GM18870 (cell line): ENCODE results near the gene CEP83.

Experiments
- ATAC-seq: cut with Tn5 transposase; IDR thresholded peaks from one replicate; pipeline ENCODE4 v1.9.1; 2021; ENCODE audit warnings: moderate library complexity; ENCODE audit not compliant: unreplicated experiment

Gene CEP83

DNA sequence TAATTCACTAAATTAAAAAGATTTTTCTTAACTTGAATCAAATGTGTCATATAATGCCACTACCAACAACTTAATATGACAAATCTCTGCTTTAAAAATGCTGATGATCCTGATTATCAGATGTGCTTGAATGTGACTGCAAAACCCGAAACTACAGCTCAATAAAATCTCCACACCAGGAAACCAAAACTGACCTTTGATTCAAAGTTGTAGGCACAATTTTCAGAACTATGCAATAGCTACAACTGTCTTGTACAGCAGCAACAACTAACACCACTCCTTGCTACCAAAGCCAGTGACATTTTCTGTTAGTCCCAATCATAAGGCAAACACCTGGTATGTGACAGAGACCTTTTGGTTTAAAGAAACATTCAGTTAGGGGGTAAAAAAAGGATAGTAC, 147.3 kb downstream of the CEP83 start:
- ATAC-seq: no peak

DNA sequence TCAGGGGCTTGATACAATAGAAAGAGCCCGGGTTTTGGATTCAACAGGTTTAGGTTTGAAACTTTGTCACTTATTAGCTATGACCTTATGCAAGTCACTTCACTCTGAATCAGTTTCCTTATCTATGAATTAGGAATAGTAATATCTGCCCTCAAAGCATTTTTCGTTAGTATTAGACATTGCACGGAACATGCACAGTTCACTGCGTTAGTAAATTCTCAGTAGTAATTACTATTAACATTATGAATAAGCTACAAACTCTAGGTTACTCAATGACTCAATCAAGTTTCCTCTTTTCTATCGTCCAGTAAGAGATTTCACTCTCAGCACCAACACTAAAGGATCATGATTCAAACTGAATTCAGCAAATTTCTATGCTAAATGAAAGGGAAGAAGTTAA, 150.3 kb downstream of the CEP83 start:
- ATAC-seq: peak; percentile 77

DNA sequence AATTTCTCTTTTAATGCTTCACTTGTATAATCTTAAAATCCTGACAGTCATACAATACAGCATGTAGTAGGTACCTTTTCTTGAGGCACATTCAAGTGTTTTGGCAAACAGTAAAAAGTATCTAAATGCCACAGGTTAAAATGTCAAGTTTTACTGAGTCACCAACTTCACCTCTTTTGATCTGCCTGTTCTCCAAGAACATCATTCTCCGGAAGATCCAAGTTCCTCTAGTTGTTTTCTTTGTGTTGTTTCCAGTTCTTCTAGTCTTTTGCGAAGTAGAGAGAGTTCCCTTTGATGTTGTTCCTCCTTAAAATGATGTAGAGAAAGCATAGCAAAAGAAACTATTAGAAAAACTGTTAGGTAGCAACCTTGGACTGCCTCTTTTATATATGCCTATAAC, 151.1 kb downstream of the CEP83 start:
- ATAC-seq: no peak

DNA sequence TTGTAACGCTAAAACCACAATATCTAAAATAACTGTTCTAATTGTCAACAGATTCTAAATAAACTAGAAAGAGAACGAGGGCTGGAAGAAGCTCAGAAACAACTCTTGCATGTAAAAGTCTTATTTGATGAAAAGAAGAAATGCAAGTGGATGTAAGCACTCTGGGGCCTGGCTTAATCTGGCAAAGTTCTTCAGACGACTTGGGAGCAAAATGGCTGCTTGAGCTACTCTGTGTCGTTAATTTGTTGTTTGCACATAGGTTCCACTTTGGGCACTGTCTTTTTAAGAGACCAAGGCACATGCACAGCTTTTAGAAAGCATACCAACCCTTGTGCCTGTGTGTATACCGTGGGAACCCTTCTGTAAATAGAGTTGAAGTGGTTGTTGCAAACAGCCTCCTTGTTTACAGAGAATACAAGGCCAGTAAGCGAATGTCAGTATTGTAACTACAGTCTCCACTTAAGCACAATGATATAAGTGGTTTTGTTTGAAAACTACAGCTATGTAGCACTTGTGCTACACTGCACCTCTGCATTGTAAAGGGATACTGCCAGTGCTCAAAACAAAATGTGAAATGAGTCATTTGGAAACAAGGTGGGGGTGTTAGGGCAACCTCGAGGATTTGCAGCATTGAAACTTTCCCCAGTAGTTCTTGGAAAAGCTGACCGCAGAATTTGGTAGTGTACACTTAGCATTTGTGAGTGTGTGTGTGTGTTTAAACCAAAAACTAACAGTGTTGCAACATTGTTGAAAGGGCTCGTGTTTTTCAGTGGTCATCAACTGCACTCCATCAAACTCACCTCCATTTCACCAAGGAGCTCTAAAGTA, 154.3 kb downstream of the CEP83 start:
- ATAC-seq: peak; percentile 63

DNA sequence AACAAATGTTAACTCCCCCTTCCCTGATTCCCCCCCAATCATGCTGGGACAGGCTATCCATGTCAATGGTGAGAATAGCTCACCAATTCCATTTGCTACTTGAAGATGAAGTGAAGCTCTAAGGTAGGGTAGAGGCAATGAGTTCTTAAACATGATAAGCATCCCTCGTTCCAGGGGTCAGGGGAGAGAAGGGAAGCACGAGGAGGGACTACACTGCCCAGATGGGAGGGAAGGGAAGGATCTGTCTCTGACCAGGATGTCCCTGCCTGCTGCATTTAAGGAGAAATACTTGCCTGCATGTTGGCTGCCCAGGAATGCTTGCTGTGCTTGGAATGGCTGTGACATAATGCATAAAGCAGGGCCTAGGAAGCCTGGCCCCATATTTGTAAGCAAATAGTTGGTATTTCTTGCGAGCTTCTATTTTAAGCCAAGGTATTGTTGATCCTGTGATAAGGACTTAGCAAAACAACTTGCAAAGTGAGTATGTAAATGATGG, 155.1 kb downstream of the CEP83 start:
- ATAC-seq: no peak

DNA sequence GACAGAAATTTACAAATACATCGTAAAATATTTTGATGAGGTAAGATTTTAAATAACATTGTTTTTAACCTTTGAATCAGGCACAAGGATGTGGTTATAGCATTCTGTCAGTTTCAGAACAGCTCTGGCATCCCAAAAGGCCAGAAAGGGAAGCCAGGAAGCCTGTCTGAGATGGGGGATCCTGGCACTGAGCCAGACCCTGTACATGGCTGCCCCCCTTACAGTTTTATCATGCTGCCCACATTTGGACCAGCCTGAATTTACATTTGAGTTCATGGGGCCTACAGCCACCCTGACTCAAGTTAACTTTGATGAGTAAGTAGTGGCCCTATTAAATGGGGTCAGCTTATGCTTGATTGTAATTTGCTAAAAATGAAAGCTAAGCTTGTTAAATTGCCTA, 155.7 kb downstream of the CEP83 start:
- no peak for ATAC-seq

DNA sequence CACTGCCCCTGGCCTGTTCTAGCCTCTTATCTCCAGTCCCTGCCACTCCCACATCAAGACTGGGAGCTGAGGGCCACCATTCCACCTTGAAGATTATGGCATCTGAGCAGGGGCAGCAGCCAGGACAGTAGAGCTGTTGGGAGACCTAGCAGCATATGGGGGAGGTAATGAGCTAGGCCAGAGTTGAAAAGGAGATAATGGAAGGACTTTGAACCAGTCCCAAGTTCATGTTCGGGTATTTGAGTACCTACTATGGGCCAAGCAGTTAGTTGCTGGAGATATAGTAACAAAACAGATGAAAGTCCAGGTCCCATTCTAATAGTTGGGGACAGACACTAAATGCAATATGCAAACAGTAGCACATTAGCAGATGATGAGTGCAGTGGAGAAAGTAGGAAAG, 159.8 kb downstream of the CEP83 start:
- ATAC-seq: no peak

DNA sequence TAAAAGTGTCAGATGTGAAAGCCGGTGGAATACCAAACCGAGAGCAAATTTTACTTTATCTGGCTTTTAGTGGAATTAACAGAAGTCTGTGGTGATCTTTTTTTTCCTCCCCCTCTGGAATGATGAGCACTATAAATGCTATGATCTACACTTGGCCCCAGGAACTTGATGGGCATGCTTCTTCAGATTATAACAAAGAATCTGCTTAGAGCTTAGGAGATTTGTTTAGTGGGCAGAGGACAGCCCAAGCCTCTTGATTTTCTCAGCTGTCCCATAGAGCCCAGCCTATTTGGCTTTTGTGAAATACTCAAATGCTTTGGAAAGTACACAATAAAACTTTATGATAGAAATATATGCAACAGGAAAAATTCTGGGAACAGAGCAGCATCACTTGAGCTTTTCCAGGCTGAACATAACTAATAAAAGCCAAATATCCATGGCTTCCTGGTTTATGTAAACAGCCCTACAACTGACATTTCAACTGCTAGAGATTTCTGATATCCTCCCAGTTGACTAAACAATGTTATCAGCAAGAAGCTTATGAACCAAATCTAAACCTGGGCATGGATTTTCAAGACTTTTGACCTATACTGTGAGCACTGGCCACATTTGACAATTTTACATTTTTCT, 161.7 kb downstream of the CEP83 start:
- ATAC-seq: no peak

DNA sequence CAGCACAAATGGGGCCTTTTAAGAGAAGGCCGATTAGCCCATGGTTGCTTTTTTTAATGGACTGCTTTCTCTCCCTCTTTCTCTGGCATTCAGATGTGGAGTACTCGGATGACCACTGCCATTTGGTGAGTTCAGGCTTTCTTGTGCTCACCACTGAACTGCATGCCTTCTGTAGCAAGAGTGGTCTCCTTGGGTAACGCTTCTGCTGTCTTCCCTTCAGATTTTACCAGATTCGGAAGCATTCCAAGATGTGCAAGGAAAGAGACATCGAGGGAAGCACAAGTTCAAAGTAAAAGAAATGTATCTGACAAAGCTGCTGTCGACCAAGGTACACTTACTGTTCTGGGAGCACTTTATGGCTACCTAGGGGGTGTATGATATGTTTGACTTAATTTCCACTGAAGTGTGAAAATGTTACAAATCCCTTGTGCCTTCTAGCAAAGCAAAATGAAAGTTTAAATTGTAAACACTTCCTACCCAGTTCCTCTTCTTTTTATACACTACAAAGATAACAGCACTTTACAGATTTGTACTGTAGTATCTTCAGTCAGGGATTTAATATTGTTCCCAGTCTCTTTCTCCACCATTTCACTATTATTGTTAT, 162.5 kb downstream of the CEP83 start:
- no peak for ATAC-seq

DNA sequence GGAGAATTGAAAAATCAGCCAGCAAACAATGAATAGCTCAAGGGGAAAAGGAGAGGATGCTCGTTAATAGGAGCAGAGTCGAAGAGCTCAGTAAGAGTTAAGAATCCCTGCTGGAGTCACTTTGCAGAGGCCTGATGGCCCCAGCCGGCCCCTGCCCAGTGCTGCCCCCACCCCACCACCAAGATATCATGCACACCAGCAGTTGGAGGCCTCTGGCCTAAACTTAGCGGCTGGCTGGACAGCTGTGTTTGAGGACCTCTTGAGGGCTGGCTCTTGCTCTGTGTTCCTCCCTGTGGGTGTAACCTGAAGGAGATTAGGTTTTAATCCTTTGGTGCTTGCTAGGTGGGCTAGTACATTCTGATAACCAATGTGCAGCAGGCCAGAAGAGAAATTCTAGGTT, 169.3 kb downstream of the CEP83 start:
- ATAC-seq: no peak

DNA sequence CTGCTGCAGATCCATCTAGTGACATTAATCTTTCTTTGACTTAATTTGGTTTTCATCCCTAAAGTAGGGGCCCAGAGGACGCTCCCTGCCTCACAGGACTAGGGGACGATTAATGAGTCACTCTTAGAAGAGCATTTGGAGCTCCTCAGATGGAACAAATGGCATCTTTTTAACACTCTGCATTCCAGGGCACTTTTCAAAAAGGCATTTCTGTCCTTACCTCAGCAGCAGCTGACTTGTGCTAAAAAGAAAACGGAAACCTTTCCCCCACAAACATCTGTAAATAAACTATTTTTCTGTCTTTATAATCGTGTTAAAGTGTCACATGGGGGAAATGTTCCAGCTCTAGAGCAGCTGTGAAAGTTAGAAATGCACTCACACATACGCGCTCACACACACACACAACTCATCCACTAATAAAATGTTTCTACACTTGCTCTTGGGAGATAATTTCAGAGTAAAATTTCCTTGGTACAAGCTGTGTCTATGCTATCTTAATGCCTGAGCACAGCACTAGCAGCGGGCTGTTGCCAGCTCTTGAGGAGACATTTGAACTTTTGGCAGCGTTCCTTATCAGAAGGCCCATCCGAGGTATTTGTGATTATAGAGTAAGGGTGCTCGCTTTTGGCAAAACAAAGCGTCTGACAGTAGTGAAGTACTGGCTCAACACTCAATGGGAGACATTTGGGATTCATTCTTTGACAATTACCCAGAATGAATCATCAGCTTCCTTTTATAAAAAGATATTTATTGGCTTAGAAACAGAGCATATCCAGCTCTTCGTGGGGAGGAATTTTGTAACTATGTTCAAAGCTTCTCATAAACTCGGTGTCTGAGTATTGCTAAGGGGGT, 170.0 kb downstream of the CEP83 start:
- no peak for ATAC-seq

DNA sequence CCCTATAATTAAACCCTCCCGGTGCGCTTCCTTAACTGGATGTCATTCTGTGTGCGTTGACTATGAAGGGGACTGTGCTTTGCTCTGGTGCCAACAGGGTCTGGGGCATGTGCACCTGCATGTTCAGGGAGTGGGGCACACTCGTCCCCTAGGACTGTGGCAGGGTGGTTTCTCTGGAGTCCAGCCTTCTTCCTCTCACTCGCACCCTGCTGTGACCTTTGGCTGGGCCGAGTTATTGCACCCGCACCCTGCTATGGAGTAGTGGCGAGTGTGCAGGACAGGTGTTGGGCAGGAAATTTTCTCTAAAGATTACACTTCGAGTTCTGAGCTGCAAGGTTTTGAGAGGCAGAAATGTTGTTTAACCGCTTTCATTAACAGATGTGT, 172.4 kb downstream of the CEP83 start:
- ATAC-seq: no peak

DNA sequence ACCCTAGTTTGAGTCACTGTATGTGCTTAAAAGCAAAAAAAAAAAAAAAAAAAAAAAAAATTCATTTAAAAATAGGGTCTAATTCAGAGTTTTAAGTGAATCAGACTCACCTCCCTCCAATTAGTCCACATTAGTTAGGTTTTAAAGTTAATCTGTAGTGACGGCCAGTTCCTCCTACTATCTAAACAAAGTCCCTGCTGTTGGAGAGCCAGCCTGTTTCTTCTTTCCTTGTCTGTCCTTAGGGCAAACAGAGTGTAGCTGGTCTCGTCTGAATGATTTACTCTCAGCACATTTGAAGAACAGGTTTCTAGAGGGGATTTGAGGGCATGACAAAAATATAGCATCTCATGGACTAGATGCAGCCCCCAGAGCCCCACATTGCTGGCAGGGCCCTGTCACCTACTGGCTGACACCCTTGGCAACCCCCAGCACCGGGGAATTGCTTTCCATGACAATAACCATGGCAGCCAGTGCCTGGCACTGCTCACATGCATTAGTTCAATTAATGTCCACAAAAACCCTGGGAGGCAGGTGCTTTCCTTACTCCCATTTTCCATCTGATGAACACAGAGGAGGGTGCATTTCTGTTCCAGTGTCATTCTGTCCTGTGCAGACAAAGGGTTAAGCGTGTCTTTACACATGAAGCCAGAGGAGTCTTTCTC, 173.0 kb downstream of the CEP83 start:
- no peak for ATAC-seq

DNA sequence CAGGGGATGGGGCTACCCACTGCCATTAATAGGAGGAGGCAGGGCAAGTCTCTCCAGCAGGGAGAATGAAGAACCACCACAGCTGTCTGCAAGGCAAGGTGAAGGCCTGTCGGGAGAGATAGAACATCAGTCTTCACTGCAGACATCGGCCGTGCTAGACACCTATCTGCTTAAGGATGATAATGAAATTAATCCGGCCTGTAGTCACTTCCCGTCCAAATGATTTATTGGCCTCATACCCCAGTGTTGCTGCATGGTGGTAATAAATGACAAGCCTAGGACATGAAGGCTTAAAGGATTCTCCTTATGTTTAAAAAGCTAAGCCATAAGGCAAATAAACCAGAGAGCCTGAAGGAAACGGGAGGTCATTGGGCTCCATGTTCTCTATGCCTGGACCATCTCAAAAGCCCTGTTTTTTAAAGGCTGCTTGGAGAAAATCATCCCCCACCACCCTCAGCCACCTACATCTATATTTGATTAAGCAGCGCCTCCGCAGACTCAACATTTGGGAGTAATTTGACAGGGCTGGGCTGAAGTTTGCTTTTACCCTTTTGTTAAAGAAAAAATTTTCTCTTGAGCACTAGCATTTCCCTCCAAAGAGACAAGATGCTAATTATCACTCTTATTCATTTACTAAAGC, 173.6 kb downstream of the CEP83 start:
- ATAC-seq: no peak

DNA sequence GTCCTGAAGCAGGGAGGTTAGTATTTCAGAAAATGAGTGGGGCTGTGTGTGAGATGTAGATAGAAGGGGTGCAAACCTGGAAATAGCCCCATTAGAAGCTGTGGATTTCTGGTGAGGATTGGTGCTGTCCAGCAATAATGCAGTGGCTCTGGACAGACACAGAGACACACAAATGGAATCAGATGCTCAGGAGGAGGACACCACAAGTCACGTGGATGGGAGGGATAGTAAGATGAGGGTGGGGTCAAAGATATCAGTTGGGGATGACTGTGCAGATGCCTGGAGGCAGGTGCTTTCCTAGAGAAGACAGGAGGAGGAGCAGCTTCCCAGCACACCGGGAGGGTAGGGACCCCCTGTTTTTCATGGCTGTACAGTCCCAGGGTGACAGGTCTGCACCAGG, 174.8 kb downstream of the CEP83 start:
- ATAC-seq: no peak

DNA sequence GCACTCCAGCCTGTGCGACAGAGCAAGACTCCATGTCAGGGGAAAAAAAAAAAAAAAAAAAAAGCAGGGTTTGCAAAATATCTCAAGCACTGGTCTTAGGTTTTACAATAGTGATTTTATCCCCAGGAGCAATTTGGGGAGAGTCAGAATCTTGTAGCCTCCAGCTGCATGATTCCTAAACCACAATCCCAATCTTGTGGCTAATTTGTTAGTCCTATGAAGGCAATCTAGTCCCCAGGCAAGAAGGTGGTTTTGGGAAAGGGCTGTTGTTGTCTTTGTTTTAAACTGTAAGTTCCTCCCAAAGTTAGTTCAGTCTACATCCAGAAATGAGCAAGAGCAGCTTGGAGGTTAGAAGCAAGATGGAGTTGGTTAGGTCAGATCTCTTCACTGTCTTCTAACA, 175.6 kb downstream of the CEP83 start:
- ATAC-seq: no peak

DNA sequence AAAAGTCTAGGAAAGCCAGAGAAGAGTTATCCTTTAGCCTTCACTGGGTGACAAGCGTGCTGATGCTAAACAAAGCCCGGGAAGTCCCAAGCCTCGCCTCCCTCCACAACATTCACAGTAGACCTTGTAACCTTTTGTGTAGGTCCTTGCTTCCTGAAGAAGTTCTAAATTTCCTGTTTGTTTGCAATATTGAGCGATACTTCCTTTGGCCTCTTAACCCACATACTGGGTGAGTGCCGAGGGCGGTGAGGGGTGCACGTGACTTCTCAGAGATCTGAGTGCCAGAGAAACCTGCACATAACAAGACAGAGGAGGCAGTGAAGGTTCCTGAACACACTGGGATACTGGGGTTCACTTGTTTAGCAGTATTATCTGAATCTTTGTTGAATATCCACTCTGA, 177.0 kb downstream of the CEP83 start:
- ATAC-seq: no peak

DNA sequence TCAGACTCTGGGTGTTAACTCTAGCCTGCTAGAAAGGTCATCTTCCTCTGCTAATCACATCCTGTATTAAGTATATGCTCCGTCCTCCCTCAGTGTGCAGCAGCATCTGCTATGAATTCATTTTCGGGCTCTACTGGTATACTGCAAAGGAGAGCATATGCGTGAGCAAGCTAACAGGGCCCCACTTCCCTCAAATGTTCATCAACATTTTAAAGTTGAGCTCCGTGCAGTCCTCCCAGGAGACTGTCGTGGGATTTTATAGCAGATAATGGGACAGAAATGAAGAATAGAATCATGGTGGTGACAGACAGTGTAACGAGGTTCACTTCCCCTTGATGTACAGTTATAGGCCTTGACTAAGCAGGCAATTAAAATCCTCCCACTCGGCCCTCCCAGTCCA, 179.6 kb downstream of the CEP83 start:
- no peak for ATAC-seq

DNA sequence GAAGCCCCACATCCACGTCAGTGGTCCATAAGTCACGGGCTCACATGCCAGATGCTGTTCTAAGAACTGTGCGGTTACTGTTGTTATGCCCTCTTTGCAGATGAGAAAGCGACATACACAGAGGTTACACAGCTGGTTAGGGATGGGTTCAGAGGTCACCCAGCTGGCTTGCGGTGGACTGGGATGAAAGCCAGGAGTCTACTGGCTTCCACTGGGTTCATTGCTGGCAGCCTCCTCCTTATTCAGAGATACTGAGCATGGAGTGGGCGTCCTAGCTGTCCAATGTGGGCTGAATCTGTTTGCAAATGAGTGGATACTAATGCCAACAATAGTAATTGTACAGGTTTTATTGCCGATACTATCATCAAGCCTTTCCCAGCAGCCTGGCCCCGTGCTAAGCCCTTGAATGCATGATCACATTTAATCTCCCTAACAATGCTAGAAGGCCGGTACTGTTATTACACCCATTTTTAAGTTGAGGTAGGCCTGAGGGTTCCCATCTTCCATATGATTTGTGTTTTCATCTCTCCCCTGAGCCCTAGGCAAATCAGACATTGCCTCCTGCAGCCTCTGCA, 182.2 kb downstream of the CEP83 start:
- no peak for ATAC-seq

DNA sequence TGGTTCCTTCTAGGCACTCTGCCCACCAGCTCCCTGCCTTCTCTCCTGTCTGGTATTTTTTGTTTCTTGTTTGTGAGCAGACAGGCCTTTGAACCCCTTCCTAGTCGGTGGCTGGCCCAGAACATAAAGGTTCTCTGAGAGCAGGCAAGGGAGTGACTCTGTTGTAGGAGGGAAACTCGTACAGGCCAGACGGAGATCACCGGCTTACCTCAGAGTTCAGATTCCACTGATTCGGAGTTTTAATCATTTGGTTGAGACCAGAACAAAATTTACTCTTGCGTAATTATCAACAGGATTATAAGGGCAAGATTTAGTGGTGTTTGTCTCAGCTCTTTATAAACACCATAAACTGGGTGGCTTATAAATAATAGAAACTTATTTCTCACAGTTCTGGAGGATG, 182.9 kb downstream of the CEP83 start:
- no peak for ATAC-seq
